ENCODE measurements around the gene CPNE8. TPM values are rescaled to one million over a fixed set of nuclear protein-coding genes. Genes with fewer than 3 reads are reported as not detected.

CPNE8 gene
- total and polyA plus RNA-seq, 2 experiments from 2014 or later = 5.9 to 14.5 TPM

DNA sequence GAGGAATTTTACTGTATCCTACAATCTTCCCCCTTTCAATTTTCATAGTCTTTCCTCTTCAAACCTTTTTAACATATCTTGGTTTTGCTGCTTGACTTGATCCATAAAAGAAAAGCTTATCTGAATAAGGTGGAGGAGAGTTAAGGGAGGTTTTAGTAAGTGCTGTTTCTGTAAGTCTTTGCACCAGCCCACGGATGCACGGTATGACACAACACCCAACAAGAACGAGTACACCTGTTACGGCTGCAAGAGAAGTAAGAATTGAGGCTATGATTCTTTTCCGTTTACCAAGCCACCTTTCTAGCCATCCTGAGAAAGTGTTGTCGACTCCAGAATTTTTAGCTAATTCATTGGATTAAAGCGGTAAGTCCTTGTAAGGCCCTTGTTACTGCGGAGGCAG is 26.1 kb upstream of the CPNE8 start:
- no peaks in the 10 kb centered on the region for H3K27me3 ChIP-seq
- H3K4me1 ChIP-seq (ENCODE audit: insufficient read depth) = no peaks in the 10 kb centered on the region
- H3K4me3 ChIP-seq = no peak overlapping the region
- H3K9me2 ChIP-seq (replicated peaks; ENCODE audit: insufficient read depth) = no peaks in the 10 kb centered on the region
- no peaks in the 10 kb centered on the region for H4K20me1 ChIP-seq (ENCODE audit: insufficient read depth, poor library complexity, severe bottlenecking)
- WGBS (ENCODE audit: low lambda C conversion rate, missing lambda C conversion rate) = 69% methylated on average over 8 of the region's 8 CpGs
- H3K9me3 ChIP-seq (ENCODE audit: low read depth) = no peaks in the 10 kb centered on the region
- H3K4me2 ChIP-seq = peak overlapping the region; percentile 66
- no peaks in the 10 kb centered on the region for H3K36me3 ChIP-seq (replicated peaks; ENCODE audit: insufficient read depth, low read depth)
- no peak for DNase-seq (ENCODE audit: low spot score)
- no peaks in the 10 kb centered on the region for H3K79me2 ChIP-seq
- TF ChIP-seq, protein P1, sequence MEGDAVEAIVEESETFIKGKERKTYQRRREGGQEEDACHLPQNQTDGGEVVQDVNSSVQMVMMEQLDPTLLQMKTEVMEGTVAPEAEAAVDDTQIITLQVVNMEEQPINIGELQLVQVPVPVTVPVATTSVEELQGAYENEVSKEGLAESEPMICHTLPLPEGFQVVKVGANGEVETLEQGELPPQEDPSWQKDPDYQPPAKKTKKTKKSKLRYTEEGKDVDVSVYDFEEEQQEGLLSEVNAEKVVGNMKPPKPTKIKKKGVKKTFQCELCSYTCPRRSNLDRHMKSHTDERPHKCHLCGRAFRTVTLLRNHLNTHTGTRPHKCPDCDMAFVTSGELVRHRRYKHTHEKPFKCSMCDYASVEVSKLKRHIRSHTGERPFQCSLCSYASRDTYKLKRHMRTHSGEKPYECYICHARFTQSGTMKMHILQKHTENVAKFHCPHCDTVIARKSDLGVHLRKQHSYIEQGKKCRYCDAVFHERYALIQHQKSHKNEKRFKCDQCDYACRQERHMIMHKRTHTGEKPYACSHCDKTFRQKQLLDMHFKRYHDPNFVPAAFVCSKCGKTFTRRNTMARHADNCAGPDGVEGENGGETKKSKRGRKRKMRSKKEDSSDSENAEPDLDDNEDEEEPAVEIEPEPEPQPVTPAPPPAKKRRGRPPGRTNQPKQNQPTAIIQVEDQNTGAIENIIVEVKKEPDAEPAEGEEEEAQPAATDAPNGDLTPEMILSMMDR (IDR thresholded peaks at IDR 0.05; ENCODE audit: poor library complexity) = no peak
- no peak for TF ChIP-seq EZH2phosphoT487 (IDR thresholded peaks at IDR 0.05; ENCODE audit: low read depth, severe bottlenecking, unreplicated experiment)
- TF ChIP-seq EZH2 (IDR thresholded peaks at IDR 0.05; ENCODE audit: borderline replicate concordance) = no peak
- H3K27ac ChIP-seq = peak overlapping the region; percentile 79
- peak overlapping the region; percentile 36 for H2AFZ ChIP-seq

DNA sequence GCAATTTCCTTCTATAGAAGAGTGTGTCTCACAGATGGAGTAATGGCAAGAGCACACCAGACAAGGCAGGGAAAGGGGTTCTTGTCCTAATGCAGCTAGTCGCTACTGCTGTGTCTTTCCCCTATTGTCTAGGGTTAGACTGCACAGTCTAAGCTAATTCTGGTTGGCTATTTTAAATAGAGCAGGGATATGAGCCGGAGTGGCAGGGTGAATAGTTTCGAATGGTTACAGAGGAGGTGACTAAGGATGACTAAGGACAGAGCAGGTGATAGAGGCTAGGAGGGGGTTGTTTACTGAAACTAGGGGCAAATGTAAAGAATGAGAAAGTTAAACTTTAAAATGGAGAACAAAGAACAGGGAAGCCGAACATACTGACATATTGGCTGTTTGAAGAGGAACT is 25.6 kb upstream of the CPNE8 start:
- Histone ChIP-seq H3K9me3 (ENCODE audit: low read depth) (no peaks in the 10 kb centered on the region), H3K27ac (peak overlapping the region; percentile 79), H3K4me2 (peak overlapping the region; percentile 66), H3K4me1 (ENCODE audit: insufficient read depth) (no peaks in the 10 kb centered on the region), H3K36me3 (replicated peaks; ENCODE audit: insufficient read depth, low read depth) (no peaks in the 10 kb centered on the region), H2AFZ (peak overlapping the region; percentile 36), H3K79me2 (no peaks in the 10 kb centered on the region), H3K27me3 (no peaks in the 10 kb centered on the region), H3K4me3 (no peak overlapping the region), H3K9me2 (replicated peaks; ENCODE audit: insufficient read depth) (no peaks in the 10 kb centered on the region), H4K20me1 (ENCODE audit: insufficient read depth, poor library complexity, severe bottlenecking) (no peaks in the 10 kb centered on the region)
- 58% methylated on average over 4 of the region's 4 CpGs for WGBS (ENCODE audit: low lambda C conversion rate, missing lambda C conversion rate)
- DNase-seq (ENCODE audit: low spot score) = no peak
- TF ChIP-seq EZH2 (IDR thresholded peaks at IDR 0.05; ENCODE audit: borderline replicate concordance) (no peak), EZH2phosphoT487 (IDR thresholded peaks at IDR 0.05; ENCODE audit: low read depth, severe bottlenecking, unreplicated experiment) (no peak)
- TF ChIP-seq, protein P1 (IDR thresholded peaks at IDR 0.05; ENCODE audit: poor library complexity) = no peak

DNA sequence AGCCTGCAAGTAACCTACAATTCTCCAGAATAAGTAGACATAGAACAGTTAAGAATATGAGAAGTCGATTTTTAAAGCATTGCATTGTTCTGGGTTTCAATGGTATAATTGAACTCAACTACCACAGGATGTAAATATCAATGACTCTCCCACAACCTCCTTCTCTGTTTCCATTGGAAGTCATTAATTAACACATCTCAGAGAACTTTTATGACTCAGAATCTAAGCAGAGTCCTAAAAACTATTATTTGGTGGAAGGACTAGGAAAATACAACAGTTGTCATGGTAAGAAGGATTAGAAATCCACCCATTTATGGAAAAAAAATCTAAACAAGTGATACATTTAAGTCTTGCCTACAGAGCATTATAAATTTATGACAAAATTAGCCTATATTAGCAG is 21.1 kb upstream of the CPNE8 start:
- Histone ChIP-seq H3K4me1 (ENCODE audit: insufficient read depth) (no peaks in the 10 kb centered on the region), H3K36me3 (replicated peaks; ENCODE audit: insufficient read depth, low read depth) (no peaks in the 10 kb centered on the region), H3K9me3 (ENCODE audit: low read depth) (no peaks in the 10 kb centered on the region), H3K79me2 (no peaks in the 10 kb centered on the region), H3K4me2 (no peak overlapping the region), H2AFZ (no peak overlapping the region), H3K4me3 (no peak overlapping the region), H3K27ac (no peak overlapping the region), H3K27me3 (no peaks in the 10 kb centered on the region), H4K20me1 (ENCODE audit: insufficient read depth, poor library complexity, severe bottlenecking) (no peaks in the 10 kb centered on the region), H3K9me2 (replicated peaks; ENCODE audit: insufficient read depth) (no peaks in the 10 kb centered on the region)
- TF ChIP-seq EZH2phosphoT487 (IDR thresholded peaks at IDR 0.05; ENCODE audit: low read depth, severe bottlenecking, unreplicated experiment) (no peak), EZH2 (IDR thresholded peaks at IDR 0.05; ENCODE audit: borderline replicate concordance) (no peak)
- TF ChIP-seq, protein P1 (IDR thresholded peaks at IDR 0.05; ENCODE audit: poor library complexity) = no peak
- no peak for DNase-seq (ENCODE audit: low spot score)
- 44% methylated on average over 1 of the region's 1 CpG for WGBS (ENCODE audit: low lambda C conversion rate, missing lambda C conversion rate)

Data from hepatocyte (in vitro differentiated cells).